Amniotic stem cell (primary cell): ENCODE data around the gene MEIOB.
"Not testable (repeated sequence)": the region's sequence is repeated elsewhere in the genome, so short reads cannot be mapped to it uniquely, and the experiment has no call there.

Experiments used
- DNase-seq: peaks from one replicate; lab custom pipeline; 2025; lab: John Stamatoyannopoulos, UW

The MEIOB gene

GRCh38 chr16:1871974-1872635 is at the start of gene MEIOB:
TSS of gene MEIOB (minus strand) at chr16:1872164. CDS start at chr16:1868175, 3,989 bp downstream.
- no peak for DNase-seq

GRCh38 chr16:1920727-1921171 is 48.8 kb upstream of the MEIOB start:
- DNase-seq: no peak

GRCh38 chr16:1920122-1920521 is 48.2 kb upstream of the MEIOB start:
- not testable (repeated sequence) for DNase-seq

GRCh38 chr16:1919327-1919998 is 47.5 kb upstream of the MEIOB start:
- no peak for DNase-seq

GRCh38 chr16:1918351-1919326 is 46.7 kb upstream of the MEIOB start, which contains the start of gene HS3ST6:
TSS of gene HS3ST6 (minus strand) at chr16:1918415. CDS start at chr16:1918323, 92 bp downstream.
- no peak for DNase-seq

- DNase-seq: no peak
Measured at GRCh38 chr16:1917665-1918350, 45.8 kb upstream of the MEIOB start.

GRCh38 chr16:1917056-1917664 is 45.2 kb upstream of the MEIOB start:
- DNase-seq: no peak

GRCh38 chr16:1916640-1916990 is 44.7 kb upstream of the MEIOB start:
- no peak for DNase-seq

GRCh38 chr16:1915732-1916639 is 44.0 kb upstream of the MEIOB start:
- no peak for DNase-seq

- DNase-seq: no peak
Measured at GRCh38 chr16:1914988-1915387, 43.0 kb upstream of the MEIOB start.

- no peak for DNase-seq
Measured at GRCh38 chr16:1914084-1914608, 42.2 kb upstream of the MEIOB start.

GRCh38 chr16:1913327-1914083 is 41.5 kb upstream of the MEIOB start:
- DNase-seq: no peak

GRCh38 chr16:1912215-1912543 is 40.2 kb upstream of the MEIOB start:
- no peak for DNase-seq

GRCh38 chr16:1911467-1912214 is 39.7 kb upstream of the MEIOB start:
- DNase-seq: no peak

- DNase-seq: no peak
Measured at GRCh38 chr16:1909561-1910231, 37.7 kb upstream of the MEIOB start.

GRCh38 chr16:1908983-1909382 is 37.0 kb upstream of the MEIOB start:
- no peak for DNase-seq

GRCh38 chr16:1908184-1908583 is 36.2 kb upstream of the MEIOB start:
- no peak for DNase-seq

GRCh38 chr16:1907226-1907860 is 35.4 kb upstream of the MEIOB start:
- no peak for DNase-seq
